SU-DHL-6 (cell line): ENCODE data around the gene MYCBP.

Experiments
- CTCF ChIP-seq: fragments of 200-600 bp; sonication (generic); IDR thresholded peaks from one replicate; pipeline ENCODE4 v1.5.1; 2017; ENCODE audit warnings: antibody characterized with exemption, mild to moderate bottlenecking, low read length, moderate library complexity; ENCODE audit not compliant: insufficient read depth, poor library complexity, severe bottlenecking
- EZH2phosphoT487 ChIP-seq: fragments of 200-600 bp; sonication (generic), shearing (Covaris generic); conservative IDR thresholded peaks from 2 replicates; pipeline ENCODE4 v1.6.1; 2018; ENCODE audit warnings: mild to moderate bottlenecking, antibody characterized with exemption, low read length, moderate library complexity, mixed read lengths

DNA sequence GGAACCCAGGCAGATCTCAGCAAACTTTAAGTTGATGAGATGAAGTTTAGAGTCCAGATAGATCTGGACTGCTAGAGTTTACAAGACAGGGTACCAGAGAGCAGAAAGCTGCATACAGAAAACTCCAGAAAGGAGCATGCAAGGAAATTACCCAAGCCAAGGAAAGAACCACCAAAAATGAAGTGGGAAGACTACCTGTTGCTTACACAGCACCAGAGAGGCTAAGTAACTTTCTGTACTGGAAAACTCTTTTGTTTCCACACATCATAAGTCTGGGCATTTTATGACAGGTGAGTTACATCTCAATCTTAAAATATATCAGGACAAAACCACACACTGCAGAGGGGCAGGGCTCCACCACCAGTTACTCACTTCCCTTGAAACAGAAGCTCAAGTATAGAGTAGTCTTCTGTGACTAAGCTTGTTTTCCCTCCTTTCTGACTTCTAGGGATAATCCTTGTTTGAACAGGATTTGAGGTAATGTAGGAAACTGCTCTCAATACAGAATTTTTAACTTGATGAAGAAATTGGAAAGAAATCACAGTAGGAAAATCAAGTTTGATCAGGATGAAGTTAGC lies 25.6 kb upstream of the MYCBP start:
- no peak for TF ChIP-seq CTCF
- TF ChIP-seq EZH2phosphoT487: no peak
